ENCODE measurements around the gene CYP2W1. TPM values are rescaled to one million over a fixed set of nuclear protein-coding genes. Genes with fewer than 3 reads are reported as not detected.
A peak's percentile ranks its signal among the peaks of the same experiment; 100 is the strongest.

The CYP2W1 gene
- polyA plus RNA-seq, 10 donors: 0.27 to 11.0 (median 0.36) TPM

- peak in 2 of 3 donors; percentile 59 to 76 for DNase-seq
Measured at GRCh38 chr7:964401-965231, 18.4 kb upstream of the CYP2W1 start.

GRCh38 chr7:966291-967069, 16.5 kb upstream of the CYP2W1 start:
- no peak for DNase-seq

GRCh38 chr7:967361-968082, 15.5 kb upstream of the CYP2W1 start:
- DNase-seq: no peak

- DNase-seq: no peak
Measured at GRCh38 chr7:968205-969105, 14.5 kb upstream of the CYP2W1 start.

- DNase-seq: no peak
Measured at GRCh38 chr7:969403-969802, 13.6 kb upstream of the CYP2W1 start.

GRCh38 chr7:970744-971143, 12.2 kb upstream of the CYP2W1 start:
- no peak for DNase-seq

GRCh38 chr7:972110-972509, 10.9 kb upstream of the CYP2W1 start:
- DNase-seq: no peak

GRCh38 chr7:972676-973309, 10.2 kb upstream of the CYP2W1 start:
- no peak for DNase-seq

- no peak for DNase-seq
Measured at GRCh38 chr7:973312-973711, 9.7 kb upstream of the CYP2W1 start.

GRCh38 chr7:974172-974571, 8.8 kb upstream of the CYP2W1 start:
- no peak for DNase-seq

GRCh38 chr7:974820-975681, 7.9 kb upstream of the CYP2W1 start, which contains the start of gene COX19:
COX19 (minus strand) TSS chr7:975549; CDS start chr7:975509, 40 bp downstream.
- DNase-seq: peak; percentile 87 to 94 (median 91)

GRCh38 chr7:975702-976473, 7.1 kb upstream of the CYP2W1 start:
- DNase-seq: no peak

GRCh38 chr7:976901-977325, 6.1 kb upstream of the CYP2W1 start:
- no peak for DNase-seq

GRCh38 chr7:977326-978048, 5.5 kb upstream of the CYP2W1 start:
- DNase-seq: no peak

GRCh38 chr7:978049-978346, 5.0 kb upstream of the CYP2W1 start:
- DNase-seq: no peak

GRCh38 chr7:978416-979091, 4.4 kb upstream of the CYP2W1 start:
- DNase-seq: no peak

GRCh38 chr7:979151-979550, 3.8 kb upstream of the CYP2W1 start:
- DNase-seq: no peak
